OCI-LY3 (cell line): Measurements from ENCODE around the gene TRIM44.
"Not testable (repeated sequence)": the region's sequence is repeated elsewhere in the genome, so short reads cannot be mapped to it uniquely, and the experiment has no call there.

ENCODE experiments used
- H2AFZ ChIP-seq: fragments of 200-600, 300-600 bp; shearing (Covaris generic); 2 replicates; pipeline ENCODE4 v1.6.0; 2014; ENCODE audit warnings: antibody characterized with exemption, low read depth, low read length
- H3K27ac ChIP-seq: fragments of 200-600, 300-600 bp; sonication (generic); 2 replicates; pipeline ENCODE4 v1.5.1; 2014; ENCODE audit warnings: mild to moderate bottlenecking, low read length, moderate library complexity, mixed read lengths
- H3K27me3 ChIP-seq: fragments of 200-600, 300-600 bp; sonication (generic); 2 replicates; pipeline ENCODE4 v1.6.1; 2014; ENCODE audit warnings: low read depth, low read length, mixed read lengths
- H3K36me3 ChIP-seq: fragments of 200-600, 300-600 bp; sonication (generic); replicated peaks from 2 replicates; pipeline ENCODE3; 2014; ENCODE audit warnings: low read depth, low read length, mixed read lengths
- H3K4me1 ChIP-seq: fragments of 300-600, 200-600 bp; sonication (generic); 2 replicates; pipeline ENCODE4 v1.6.1; 2014; ENCODE audit warnings: low read length, mixed read lengths
- H3K4me2 ChIP-seq: fragments of 200-600, 300-600 bp; sonication (generic); 2 replicates; pipeline ENCODE4 v1.6.1; 2014; ENCODE audit warnings: low read length, mixed read lengths
- H3K4me3 ChIP-seq: fragments of 300-600, 200-600 bp; sonication (generic); 2 replicates; pipeline ENCODE4 v1.5.1; 2014; ENCODE audit warnings: antibody characterized with exemption, mild to moderate bottlenecking, low read length, moderate library complexity
- H3K79me2 ChIP-seq: fragments of 300-600, 200-600 bp; shearing (Covaris generic); 2 replicates; pipeline ENCODE4 v1.6.1; 2014; ENCODE audit warnings: mild to moderate bottlenecking, low read length, mixed read lengths
- H3K9ac ChIP-seq: fragments of 300-600, 200-600 bp; shearing (Covaris generic); 2 replicates; pipeline ENCODE4 v1.6.0; 2014; ENCODE audit warnings: mild to moderate bottlenecking, low read length, moderate library complexity
- H3K9me3 ChIP-seq: fragments of 200-600, 300-600 bp; shearing (Covaris generic); 2 replicates; pipeline ENCODE4 v1.6.1; 2014; ENCODE audit warnings: low read length, mixed read lengths; ENCODE audit not compliant: insufficient read depth
- H4K20me1 ChIP-seq: fragments of 200-600, 300-600 bp; sonication (generic); 2 replicates; pipeline ENCODE4 v1.6.1; 2016; ENCODE audit warnings: low read length, mixed read lengths; ENCODE audit not compliant: insufficient read depth
- CTCF ChIP-seq: fragments of 200-600, 300-600 bp; sonication (generic); IDR thresholded peaks from 2 replicates; pipeline ENCODE4 v1.5.1; 2014; ENCODE audit warnings: antibody characterized with exemption, low read length, low read depth
- EZH2phosphoT487 ChIP-seq: fragments of 200-600 bp; shearing (Covaris generic); IDR thresholded peaks from 2 replicates; pipeline ENCODE4 v1.6.1; 2018; ENCODE audit warnings: antibody characterized with exemption, mixed run types, low read depth

Gene TRIM44

DNA sequence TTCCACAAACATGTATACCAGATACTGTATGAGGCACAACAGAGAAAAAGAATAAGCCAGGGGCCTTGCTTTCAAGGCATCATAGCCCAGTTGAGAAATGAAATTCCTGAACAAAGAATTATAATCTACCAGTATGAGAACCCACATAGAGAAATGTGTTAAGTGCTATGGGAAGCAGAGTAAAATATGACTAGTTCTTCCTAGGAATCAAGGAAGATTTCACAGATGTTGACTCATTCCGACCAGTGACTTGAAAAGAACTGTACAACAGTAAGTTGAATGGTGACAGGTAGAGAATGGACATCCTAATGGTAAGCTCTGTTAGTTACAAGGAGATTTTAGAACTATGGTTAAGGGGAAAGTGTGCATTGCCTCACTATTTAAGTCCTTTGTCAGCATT is 102.6 kb downstream of the TRIM44 start:
- H3K27ac ChIP-seq = no peak overlapping the region
- H3K4me1 ChIP-seq = peaks cover 5% of the 10 kb centered on the region; the same call in 1 of the 2 replicates
- TF ChIP-seq EZH2phosphoT487 = no peak
- no peak for TF ChIP-seq CTCF
- 0 out of 2 replicates have a peak, but pooled peaks cover 10% of the 10 kb centered on the region for H4K20me1 ChIP-seq
- no peak overlapping the region for H3K4me3 ChIP-seq
- H2AFZ ChIP-seq = no peak overlapping the region
- no peaks in the 10 kb centered on the region for H3K27me3 ChIP-seq
- H3K79me2 ChIP-seq = no peaks in the 10 kb centered on the region; the same call in 1 of the 2 replicates
- H3K36me3 ChIP-seq = no peaks in the 10 kb centered on the region
- H3K4me2 ChIP-seq = no peak overlapping the region
- no peak overlapping the region for H3K9ac ChIP-seq
- H3K9me3 ChIP-seq = no peaks in the 10 kb centered on the region

DNA sequence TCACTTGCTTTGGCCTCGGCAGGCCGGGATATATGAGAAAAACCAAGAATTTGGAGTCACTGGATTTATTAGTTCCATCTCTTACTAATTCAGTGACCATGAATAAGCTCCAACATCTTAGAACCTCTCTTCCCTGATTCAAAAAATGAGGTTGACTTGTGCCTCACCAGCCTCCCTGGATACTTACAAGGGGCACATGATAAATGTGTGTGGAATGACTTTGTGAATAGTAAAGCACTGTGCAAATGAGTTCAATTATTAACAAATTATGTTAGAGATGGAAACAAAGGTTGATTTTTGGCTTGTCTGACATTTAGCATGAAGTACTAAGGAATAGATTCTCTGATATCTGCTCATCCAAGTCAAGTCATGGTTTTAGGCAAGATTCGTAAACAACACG is 104.1 kb downstream of the TRIM44 start:
- Histone ChIP-seq H2AFZ (no peak overlapping the region), H3K4me2 (no peak overlapping the region), H3K4me3 (no peak overlapping the region), H4K20me1 (0 out of 2 replicates have a peak, but pooled peaks cover 8% of the 10 kb centered on the region), H3K36me3 (no peaks in the 10 kb centered on the region), H3K9me3 (no peaks in the 10 kb centered on the region), H3K27ac (no peak overlapping the region), H3K4me1 (peaks cover 5% of the 10 kb centered on the region; the same call in 1 of the 2 replicates), H3K79me2 (peaks cover under 1% of the 10 kb centered on the region; the same call in 1 of the 2 replicates), H3K27me3 (no peaks in the 10 kb centered on the region), H3K9ac (no peak overlapping the region)
- no peak for TF ChIP-seq CTCF
- TF ChIP-seq EZH2phosphoT487 = no peak

- not testable (repeated sequence) for H3K27ac ChIP-seq, H3K9me3 ChIP-seq, H3K79me2 ChIP-seq, H3K4me3 ChIP-seq, H3K27me3 ChIP-seq, H4K20me1 ChIP-seq, H2AFZ ChIP-seq, H3K4me1 ChIP-seq, H3K9ac ChIP-seq, H3K4me2 ChIP-seq, H3K36me3 ChIP-seq
Observed at GRCh38 chr11:35770425-35770824, 107.8 kb downstream of the TRIM44 start.

DNA sequence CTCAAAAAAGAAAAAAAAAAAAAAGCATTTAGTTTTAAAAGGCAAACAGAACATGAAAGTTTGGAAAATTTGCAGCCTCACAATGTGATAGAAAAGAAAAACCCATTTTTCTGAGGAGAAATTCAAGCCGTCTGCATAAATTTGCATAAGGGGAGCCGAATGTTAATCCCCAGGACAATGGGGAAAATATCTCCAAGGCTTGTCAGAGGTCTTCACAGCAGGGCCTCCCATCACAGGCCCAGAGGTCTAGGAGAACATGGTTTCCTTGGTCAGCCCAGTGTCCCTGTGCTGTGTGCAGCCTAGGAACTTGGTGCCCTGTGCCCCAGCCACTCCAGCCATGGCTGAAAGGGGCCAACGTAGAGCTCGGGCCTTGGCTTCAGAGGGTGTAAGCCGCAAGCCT is 109.1 kb downstream of the TRIM44 start:
- Histone ChIP-seq H3K36me3 (no peaks in the 10 kb centered on the region), H3K4me1 (no peaks in the 10 kb centered on the region), H2AFZ (no peak overlapping the region), H3K9ac (no peak overlapping the region), H3K4me2 (no peak overlapping the region), H3K27me3 (no peaks in the 10 kb centered on the region), H3K79me2 (peaks cover 4% of the 10 kb centered on the region; the same call in 1 of the 2 replicates), H3K27ac (no peak overlapping the region), H3K9me3 (no peaks in the 10 kb centered on the region), H4K20me1 (no peaks in the 10 kb centered on the region), H3K4me3 (no peak overlapping the region)
- no peak for TF ChIP-seq EZH2phosphoT487
- TF ChIP-seq CTCF = no peak

GRCh38 chr11:35777241-35777640 is 114.7 kb downstream of the TRIM44 start:
- not testable (repeated sequence) for H3K4me3 ChIP-seq, H3K27me3 ChIP-seq, H3K4me1 ChIP-seq, H3K4me2 ChIP-seq, H3K9me3 ChIP-seq, H3K27ac ChIP-seq, H3K79me2 ChIP-seq, H2AFZ ChIP-seq, H3K36me3 ChIP-seq, H3K9ac ChIP-seq
- peaks cover 11% of the 10 kb centered on the region; the same call in 1 of the 2 replicates for H4K20me1 ChIP-seq

- H3K4me3 ChIP-seq, H3K27me3 ChIP-seq, H3K36me3 ChIP-seq, H3K4me2 ChIP-seq, H3K4me1 ChIP-seq, H3K79me2 ChIP-seq, H3K9me3 ChIP-seq, H2AFZ ChIP-seq, H3K27ac ChIP-seq, H3K9ac ChIP-seq: not testable (repeated sequence)
- peaks cover 15% of the 10 kb centered on the region for H4K20me1 ChIP-seq
Observed at GRCh38 chr11:35778943-35779342, 116.4 kb downstream of the TRIM44 start.
